ENCODE results near the gene PPT2.

The PPT2 gene, protein sequence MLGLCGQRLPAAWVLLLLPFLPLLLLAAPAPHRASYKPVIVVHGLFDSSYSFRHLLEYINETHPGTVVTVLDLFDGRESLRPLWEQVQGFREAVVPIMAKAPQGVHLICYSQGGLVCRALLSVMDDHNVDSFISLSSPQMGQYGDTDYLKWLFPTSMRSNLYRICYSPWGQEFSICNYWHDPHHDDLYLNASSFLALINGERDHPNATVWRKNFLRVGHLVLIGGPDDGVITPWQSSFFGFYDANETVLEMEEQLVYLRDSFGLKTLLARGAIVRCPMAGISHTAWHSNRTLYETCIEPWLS

DNA sequence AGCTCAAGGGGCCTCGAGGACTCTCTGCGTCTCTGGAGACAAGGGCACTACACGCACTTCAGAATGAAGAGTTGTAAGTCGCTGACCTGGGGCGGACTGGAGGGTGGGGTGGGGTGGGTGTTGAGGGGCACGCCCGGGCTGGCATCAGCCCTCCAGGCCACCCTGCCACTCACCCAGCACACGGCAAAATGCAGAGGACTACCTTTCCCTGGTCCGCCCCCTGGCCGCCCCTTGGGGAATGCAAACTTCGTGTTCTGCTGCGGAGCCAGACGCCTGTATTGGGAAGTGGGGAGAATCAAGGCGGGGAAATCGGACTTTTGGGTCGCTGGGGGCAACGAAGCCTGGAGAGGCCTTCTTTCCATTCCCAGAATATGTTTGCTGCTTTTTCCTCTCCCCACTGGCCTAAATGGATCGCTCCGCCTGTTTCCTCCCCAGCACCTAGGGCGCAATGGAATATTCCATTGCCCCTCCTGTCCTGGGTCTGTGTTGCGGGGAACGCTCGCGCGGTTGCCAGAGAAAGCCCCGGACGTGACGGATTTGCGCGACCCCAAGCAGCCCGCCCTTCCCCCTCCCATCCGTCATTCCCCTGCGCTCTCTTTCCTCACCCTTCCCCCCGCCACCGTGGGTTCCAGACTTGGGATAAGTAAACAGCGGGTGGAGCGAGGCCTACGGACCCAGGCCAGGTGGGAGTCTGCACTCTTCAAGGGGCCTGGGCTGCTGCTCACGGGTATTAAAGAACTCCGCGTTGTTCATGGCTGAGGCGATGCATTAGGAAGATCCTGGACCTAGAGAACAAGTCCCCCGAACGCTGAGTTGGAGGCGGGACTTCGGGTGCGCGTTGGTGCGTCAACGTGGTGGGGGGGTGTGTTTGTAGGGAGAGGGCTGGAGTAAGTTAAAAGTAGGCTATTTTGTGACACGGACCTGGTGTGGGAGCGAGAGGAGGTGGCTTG lies at the start of gene PPT2:
PPT2 (plus strand) TSS at position 578 of the 950 bp plus-strand sequence. CDS start 454 bp downstream, outside the sequence.
- DNase-seq, result peak; percentile 76

DNA sequence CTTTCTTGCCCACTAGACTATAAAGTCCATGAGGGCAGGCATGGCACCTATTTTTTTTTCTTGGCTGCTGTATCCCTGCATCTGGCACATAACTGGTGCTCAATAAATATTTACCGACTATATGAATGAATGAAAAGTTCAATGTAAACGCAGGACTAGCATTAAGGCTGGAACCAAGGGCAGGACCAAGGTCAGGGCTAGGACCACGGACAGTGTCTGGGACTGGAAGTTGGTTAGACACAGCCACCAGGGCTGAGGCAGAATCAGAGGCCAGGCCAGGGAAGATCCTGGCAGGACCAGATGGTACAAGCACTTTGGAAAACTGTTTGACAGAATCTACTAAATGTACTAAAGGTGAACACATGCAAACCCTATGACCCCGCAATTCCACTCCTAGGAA lies 48.5 kb upstream of the PPT2 start:
- no peak for DNase-seq

DNA sequence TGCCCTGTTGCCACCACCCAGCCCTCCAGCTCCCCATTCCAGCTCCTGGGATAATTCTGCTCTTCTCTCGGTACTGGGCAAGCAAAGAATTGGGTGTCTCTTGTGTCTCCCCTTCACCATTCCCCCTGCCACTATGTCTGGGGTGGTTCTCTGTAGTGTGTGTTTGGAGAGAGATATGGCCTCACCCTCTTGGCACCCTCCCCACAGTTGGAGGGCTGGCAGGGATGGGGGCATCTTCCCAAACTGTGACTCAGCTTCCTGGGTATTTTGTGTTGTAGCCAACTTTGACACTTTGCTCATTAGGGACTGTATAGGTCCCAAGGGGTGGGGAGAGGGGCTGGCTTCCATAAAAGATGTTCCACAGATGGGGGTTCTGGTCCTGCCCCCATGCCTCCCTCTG lies 46.5 kb upstream of the PPT2 start:
- no peak for DNase-seq

DNA sequence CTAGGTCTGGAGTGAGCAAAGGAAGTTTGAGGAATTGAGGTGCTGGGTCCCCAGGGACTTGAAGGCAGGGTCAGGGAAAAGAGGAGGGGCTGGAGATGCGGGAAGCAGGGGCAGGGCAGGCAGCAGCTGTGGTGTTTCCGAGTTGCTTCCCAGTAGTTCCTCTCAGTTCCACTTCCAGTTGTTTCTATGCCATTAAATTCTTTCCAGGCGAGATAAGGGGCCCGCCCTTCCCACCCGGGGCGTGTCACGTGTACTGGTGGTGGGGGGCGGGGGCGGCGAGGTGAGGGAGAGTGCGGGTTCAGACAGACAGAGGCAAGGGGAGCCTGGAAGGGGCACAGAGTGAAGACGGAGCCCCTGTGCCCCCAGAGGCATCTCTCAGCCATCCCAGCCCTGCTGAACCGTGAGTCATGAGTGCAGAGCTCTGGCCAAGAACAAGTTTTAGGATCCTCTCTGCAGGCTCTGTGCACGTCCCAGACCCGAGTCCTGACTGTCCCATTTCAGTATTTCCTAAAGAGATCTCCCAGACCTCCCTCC lies 45.8 kb upstream of the PPT2 start:
- no peak for DNase-seq

DNA sequence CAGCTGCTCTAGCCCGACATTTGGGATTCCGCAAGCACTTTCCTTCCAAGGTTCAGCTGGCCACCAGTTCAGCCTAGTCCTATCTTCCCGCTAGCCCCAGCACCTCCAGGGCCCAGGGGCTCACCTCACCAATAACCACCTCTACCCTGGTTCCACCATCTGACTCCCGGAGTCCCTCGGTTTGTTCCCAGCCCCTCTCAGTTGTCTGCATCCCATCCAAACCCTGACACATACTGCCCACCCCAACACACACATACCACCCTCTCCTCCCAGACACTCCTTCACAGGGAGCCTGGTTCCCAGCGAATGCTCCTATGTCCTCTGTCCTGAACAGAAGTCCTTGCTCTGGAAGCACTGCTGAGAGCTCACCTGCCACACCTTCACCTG lies 45.2 kb upstream of the PPT2 start:
- no peak for DNase-seq

DNA sequence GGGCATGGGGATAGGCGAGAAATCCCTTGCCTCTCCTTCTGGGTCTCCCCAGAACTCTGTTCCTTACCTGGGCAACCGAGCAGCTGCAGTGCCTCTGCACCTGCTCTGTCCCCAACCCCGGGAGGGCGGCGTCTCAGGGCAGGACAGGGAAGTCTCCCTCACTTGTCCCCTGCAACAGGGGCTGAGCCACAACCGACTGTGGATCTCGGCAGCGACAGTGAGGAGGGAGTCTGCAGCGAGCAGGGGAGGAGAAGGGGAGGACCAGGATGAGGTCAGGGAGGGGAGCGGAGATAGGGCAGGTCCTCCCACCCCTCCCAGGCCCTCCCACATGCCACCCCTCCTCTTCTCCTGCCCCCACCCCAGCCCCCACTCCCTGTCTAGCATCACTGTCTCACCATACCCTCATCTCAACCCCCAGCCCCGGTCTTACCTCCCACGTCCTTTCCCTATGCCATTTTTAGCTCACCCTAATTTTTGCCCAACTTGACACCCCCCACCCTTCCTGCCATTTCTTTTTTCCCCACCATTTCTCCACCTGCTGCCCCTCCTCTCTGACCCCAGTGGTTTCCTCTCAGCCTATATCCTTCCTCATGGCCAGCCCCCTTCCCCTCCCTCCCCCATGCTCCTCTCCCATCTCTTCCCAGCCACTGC lies 44.7 kb upstream of the PPT2 start, which contains the start of gene TNXB:
TNXB (minus strand) TSS at position 225 of the 651 bp plus-strand sequence. CDS start 11,140 bp downstream, outside the sequence.
- DNase-seq, result no peak

DNA sequence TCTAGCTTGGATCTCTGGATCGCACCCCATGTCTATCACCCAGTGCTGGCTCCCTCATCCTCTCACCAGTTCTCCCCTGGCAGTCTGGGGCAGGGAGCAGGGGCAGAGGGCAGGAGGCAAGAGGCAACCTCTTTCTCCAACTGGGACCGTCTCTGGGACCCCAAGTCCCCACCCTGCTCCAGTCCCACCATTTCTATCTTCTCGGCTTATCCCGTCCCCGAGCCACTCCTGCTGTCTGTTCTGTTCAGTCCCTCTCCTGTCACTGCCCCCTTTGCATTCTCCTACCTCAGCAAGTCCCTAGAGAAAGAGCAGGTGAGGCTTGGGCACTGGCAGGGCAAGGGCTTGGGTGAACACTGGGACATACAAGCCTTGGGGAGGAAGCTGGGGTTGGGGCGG lies 44.2 kb upstream of the PPT2 start:
- no peak for DNase-seq

DNA sequence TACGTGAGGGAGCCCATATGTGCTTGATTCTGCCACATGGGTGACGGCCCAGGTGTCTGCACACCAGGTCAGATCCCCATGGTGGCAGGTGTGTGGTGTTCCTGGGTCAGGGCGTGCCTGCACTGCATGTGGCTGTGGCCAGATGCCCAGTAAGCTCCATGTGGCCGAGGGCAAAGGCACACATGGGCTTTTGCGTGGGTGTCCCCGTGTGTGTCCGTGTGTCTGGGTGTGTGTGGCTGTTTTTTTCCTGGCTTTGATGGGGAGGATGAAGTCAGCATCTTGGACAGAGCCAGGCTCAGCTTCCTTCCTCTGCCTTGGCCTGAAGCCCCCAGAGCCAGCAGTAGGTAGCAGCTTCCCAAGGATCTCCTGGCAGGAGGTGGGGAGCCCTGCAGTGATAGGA lies 43.3 kb upstream of the PPT2 start:
- no peak for DNase-seq

DNA sequence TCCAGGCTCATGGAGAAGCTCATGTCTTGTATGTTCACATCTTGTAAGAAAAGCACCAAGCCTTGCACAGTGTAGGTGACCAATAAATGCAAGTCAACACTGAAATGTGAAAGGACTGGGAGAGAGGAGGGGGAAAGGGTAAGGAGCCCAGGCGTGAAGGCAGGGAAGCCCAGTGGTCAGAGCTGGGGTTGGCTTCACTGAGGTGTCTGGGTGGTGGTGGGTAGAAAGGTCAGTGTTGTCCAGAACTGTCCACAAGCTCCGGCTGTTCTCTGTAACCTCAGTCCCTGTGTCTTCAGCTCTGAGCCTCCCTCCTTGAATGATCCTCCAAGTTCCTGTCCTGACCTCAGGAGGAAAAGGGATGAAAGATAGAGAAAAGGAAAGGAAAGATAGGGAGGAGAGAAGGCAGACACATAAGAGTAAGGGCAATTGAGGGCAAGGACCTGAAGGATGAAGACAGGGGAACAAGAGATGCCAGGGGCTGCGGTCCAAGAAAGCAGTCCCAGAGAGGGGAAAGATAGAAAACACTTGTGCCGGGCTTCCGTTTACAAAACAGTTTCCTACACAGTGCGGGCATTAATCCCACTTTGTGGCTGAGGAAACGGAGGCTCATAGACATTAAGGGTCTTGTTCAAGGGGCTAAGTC lies 42.4 kb upstream of the PPT2 start:
- no peak for DNase-seq

DNA sequence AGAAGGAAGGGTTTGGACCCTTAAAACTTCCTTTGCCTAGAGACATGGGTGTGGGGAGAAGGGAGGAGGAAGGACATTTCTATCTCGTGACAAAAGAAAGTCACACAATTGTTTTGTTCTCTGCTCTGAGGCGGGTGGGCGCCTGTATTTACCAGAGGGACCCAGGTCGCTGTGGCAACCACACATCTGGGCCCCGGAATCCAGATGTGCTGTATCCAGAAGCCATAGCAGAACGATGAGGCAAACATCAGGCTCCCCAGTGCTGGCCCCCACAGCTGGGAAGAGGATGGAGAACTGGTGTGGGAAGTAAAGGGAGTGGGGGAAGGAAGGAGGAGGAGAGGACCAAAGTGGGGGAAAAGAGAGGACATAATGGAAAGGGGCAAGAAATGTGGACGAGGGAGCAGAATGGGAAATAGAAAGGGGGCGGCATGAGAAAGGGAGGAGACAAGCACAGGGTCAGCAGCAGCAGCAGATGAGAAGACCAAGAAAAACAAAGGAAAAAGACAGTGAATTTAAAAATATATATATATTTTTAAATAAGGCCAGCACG lies 41.4 kb upstream of the PPT2 start:
- DNase-seq, result no peak

DNA sequence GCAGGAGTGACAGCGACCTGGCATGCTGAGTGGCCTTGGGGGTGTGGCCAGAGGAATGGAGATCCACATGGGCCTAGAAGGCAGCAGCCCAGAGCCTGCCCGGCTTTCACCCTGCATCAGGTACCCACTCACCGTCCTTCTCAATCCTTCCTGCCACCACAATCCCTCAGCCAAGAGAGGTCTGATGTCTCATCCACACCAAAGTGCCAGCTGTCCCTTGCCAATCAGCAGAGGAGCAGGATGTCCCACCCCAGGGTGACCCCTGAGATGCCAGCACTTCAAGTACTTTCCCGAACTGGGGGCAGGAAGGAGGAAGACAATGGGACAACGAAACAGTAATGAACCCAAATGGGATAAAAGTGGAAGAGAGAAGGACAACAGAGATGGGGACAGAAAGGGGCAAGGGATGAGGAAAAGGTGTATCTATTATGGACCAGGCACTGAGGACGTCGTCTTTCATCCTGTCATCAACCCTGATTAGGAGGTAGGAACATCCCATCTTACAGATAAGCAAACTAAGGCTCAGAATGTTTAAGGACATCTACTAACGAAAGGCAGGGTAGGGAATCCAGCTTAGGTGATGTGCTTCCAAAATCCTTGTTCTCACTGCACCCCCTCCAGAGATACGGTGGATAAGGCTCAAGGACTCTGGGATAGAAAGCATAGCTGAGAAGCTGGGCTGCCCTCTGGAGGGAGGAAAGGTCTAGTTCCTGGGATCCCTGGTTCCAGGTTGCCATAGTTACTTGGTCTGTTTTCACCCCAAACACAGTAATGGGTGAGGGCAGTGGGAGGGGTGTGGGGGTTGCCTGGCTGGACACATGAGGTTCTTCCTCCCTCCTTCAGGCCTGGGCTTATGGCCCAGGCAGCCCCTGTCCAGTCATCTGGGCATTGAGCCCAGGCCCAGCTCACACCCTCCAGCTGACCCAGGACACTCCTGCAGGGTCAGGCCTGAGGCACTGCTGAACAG lies 40.3 kb upstream of the PPT2 start:
- no peak for DNase-seq

DNA sequence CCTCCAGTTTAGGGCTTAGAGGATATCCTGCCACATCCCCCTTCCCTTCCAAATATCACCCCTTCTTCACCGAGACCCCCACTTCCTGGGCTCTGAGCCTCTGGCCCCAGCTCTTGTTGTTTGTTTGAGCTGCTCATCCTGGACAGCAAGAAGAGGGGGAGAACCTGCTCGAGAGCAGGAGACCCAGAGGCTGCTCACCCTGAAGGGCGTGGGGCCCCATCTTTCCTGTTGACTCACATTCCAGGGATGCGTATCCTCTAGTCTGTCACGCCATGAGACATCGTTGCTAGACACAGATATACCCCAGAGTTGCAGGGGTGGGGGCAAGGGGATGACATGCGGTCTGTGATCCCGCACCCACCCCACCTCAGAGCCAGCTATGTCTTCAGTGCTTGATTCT lies 39.1 kb upstream of the PPT2 start:
- DNase-seq, result no peak

DNA sequence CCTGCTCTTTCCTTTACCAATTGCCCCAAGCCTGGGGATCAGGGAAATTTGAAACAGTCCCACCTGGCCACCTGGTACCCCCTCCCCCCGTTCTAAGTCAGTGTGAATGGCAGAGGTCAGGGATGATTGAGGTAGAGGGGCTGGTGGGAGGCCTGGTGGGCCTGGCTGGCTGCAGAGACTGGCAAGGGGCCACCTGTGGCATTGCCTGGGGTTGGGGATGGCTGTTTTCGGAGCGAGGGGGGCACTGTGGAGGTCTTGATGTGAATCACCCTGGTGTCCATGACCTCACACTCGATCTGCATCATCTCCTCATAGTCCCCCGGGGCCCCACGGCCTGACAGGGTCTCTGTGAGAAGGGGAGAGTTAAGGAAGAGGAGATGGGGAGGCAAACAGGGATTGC lies 38.3 kb upstream of the PPT2 start:
- no peak for DNase-seq

DNA sequence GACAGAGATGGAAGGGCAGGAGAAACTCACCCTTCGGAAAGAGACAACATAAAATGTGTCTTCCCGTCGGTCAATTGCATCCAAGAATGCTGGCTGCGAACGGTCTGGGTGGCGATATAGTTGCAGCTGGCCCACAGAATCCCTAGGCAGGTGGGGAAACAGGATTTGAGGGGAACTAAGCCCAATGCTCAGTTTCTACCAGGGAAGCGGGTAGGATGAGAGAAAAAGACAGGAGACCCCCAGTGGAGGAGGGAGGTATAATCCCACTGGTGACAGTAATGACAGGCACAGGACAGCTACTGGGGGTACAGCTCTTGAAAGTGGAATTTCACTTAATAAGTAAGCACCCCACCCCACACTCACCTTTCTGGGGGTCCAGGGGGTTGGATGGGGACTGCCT lies 37.3 kb upstream of the PPT2 start:
- no peak for DNase-seq

DNA sequence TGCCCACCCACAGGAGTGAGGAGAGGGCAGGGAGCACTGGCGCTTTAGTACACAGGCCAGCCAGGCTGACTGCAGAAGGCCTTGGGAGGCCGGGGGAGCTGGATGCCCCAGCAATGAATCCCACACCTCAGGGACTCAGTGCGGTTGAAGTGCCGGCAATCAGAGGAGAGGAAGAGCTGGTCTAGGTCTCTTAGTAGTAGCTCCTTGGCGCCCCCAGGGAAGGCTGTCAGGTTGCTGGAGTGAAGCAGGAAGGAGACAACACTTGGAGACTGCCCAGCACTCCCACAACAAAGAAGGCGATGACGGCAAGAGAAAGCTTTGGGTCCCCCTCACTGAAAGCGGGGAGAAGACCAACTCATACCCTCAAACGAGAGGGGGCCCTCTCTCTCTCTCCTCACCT lies 36.5 kb upstream of the PPT2 start:
- DNase-seq, result no peak

DNA sequence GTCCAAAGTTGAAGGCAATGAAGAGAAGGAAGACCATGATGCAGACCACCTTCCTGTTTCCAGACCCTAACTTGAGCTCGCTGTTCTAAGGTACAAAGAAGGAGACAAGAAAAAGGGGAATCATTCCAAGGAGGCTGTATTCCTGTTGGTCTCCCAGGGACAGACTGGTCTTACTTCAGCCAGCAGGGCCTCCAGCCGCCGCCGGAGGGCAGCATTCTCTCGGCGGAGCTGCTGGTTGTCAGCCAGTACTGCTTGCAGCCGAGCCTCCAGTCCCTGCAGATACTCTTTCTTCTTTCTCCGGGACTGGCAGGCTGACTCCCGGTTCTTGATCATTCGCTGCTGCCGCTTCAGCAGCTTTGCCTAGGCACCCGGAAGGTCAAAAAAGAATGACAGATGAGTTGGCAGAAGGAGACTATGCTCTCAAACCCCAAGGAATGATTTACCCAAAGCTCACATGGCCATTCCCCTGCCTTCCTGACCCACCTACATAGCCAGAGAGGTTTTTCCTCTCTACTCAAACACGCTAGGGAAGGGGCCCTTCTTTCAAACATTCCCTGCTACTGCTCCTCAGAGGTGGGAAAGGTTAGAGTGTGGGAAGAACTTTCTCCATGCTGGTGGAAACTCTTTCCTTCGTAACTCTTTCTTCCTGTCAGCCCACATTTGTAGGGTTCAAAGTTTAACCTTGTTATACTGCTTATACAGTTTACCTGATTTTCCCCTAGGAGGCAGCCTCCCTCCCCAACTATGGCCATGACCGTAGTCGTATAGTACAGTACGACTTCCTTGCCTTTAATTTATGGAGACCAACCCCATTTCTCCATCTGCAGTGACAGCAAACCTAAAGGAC lies 34.9 kb upstream of the PPT2 start:
- peak; percentile 69 for DNase-seq

DNA sequence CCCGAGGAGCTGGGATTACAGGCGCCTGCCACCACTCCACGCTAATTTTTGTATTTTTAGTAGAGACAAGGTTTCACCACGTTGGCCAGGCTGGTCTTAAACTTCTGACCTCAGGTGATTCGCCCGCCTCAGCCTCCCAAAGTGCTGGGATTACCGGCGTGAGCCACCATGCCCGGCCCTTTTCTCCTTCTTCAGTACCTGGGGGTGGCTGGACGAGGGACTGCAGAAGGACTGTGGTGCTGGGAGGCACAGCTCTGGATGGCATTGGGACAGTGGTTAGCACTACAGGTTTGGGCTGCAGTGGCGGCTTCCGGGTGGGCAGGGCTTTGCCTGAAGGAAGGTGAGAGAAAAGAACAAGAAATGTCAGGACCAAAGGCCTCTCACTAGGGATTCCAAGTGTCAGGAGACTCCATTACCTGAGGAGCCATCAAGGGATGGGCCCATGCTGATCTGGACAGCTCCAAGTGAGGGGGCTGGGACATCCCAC lies 33.3 kb upstream of the PPT2 start:
- no peak for DNase-seq

DNA sequence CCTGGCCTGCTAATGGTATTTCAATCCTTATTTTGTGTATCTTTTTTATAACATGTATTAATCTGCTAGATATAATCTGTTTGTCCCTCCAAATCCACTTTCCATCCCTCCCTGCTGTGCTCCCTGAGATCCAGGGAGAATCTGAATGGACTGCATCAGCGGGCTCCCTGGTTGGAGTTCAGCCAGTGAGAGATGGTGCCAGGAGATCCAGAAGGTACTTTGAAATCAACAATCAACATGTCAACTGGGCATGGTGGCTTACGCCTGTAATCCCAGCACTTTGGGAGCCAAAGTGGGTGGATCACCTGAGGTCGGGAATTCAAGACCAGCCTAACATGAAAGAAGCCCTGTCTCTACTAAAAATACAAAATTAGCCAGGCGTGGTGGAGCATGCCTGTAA lies 30.3 kb upstream of the PPT2 start:
- no peak for DNase-seq

DNA sequence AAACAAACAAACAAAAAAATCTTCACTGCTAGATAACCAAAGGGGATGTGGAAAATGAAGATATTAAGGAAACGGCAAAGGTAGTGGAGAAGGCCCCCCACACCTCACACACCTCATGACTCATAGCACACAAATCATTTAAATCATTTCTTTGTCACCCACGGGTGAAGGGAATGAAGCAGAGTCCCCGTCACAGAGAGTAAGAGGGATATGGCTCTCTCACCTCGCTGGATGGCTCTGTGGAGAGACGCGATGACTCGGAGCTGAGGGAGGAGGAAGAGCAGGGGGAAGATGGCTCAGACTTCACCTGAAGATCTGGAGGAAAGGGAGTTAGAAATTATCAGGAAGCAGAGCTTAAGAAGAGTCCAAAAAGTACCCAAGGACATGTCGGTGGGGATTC lies 27.1 kb upstream of the PPT2 start:
- DNase-seq, result no peak

DNA sequence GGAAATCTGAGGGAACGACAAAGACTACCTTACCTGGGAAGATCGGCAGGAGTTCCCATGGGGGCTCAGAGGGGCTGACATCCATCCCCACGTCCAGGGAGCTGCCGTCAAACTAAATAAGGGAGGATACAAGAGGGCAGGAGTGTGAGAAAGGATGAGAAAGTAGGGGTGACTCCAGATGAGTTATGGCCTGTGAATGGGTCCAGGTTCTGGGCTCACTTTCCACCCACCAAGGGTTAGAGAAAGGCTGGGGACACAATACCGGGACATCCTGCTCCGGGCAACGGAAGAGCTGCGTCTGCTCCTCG lies 26.6 kb upstream of the PPT2 start:
- DNase-seq, result no peak
